Heart left ventricle (tissue), 16 donors: ENCODE data around the gene ZNF573. TPM values are rescaled to one million over a fixed set of nuclear protein-coding genes. Genes with fewer than 3 reads are reported as not detected.
A peak's percentile ranks its signal among the peaks of the same experiment; 100 is the strongest.

Experiments
- ATAC-seq, 4 donors: fragments of 200-7000 bp; cut with Tn5 transposase; one replicate each; pipeline ENCODE4 v1.9.1; 2020 to 2022; ENCODE audit warnings: moderate library complexity in 4 of 4, mild to moderate bottlenecking in 3 of 4, moderate number of reproducible peaks in 1 of 4
- DNase-seq, 5 donors: peaks; one replicate each; pipeline ENCODE4 v3.0.0-alpha.2; 2020
- H3K27ac ChIP-seq, 12 donors: fragments of 200-600 bp; sonication (generic) in 4 of 12; one replicate each; pipeline versions ENCODE4 v1.5.0 to v1.8.0; 2016 to 2022; ENCODE audit warnings: mild to moderate bottlenecking in 2 of 12
- H3K27me3 ChIP-seq, 9 donors: fragments of 200-600 bp; sonication (generic) in 2 of 9; one replicate each; pipeline versions ENCODE4 v1.5.1 to v1.8.0; 2016 to 2022; ENCODE audit warnings: mild to moderate bottlenecking in 3 of 9
- H3K36me3 ChIP-seq, 9 donors: fragments of 200-600 bp; sonication (generic) in 2 of 9; one replicate each; pipeline versions ENCODE4 v1.5.0 to v1.8.0; 2018 to 2022; ENCODE audit warnings: mild to moderate bottlenecking in 2 of 9
- H3K4me1 ChIP-seq, 12 donors: fragments of 200-600 bp; sonication (generic) in 4 of 12; one replicate each; pipeline versions ENCODE4 v1.5.0 to v1.8.0; 2016 to 2022; ENCODE audit warnings: mild to moderate bottlenecking in 3 of 12
- H3K4me3 ChIP-seq, 12 donors: fragments of 200-600 bp; sonication (generic) in 4 of 12; one replicate each; pipeline versions ENCODE4 v1.5.0 to v1.8.0; 2017 to 2022; ENCODE audit warnings: mild to moderate bottlenecking in 9 of 12, moderate library complexity in 4 of 12
- H3K9me3 ChIP-seq, 12 donors: fragments of 200-600 bp; sonication (generic) in 4 of 12; one replicate each; pipeline versions ENCODE4 v1.5.0 to v1.8.0; 2016 to 2022; ENCODE audit warnings: mild to moderate bottlenecking in 1 of 12
- POLR2A ChIP-seq, 2 donors: fragments of 450-650 bp; IDR thresholded peaks; one replicate each; pipeline ENCODE4 v1.6.1; 2017; ENCODE audit warnings: antibody characterized with exemption in 2 of 2, mild to moderate bottlenecking in 2 of 2, moderate library complexity in 2 of 2
- WGBS, 4 donors: extraction: QIAGEN DNeasy Blood & Tissue Kit in 2 of 4; methylation state at CpG; one replicate each; pipeline versions ENCODE4 v1.1.5 to v1.1.7; 2013 to 2018; 5-methylcytosine and 5-hydroxymethylcytosine counted together
- intact Hi-C, 10 donors: fragments of 100-400 bp; cut with DNase I; formaldehyde crosslinking; loops; one replicate each; pipeline versions ENCODE4 v1.11.1 to v1.14.2; 2022
- polyA plus RNA-seq, 2 donors: library from polyadenylated mRNA; stranded (reverse); fragments of 200-250 nt; gene quantifications; one replicate each; pipeline ENCODE4 v1.2.3, GENCODE V29; 2013
- total RNA-seq, 9 donors: library from RNA; depleted of rRNA in 2 of 9; stranded (reverse); fragments of >200 nt in 2 of 9; fragmentation: NEBNext Ultra II Directional in 3 of 9; extraction: Animal tissue kit (Norgen Biotek cat#: 25700) in 3 of 9; gene quantifications; one replicate each; pipeline versions ENCODE4 v1.1.0 to v1.2.4, GENCODE V29; 2016 to 2023
- TF ChIP-seq, protein P1 (sequence below), 12 donors: fragments of 200-600 bp; sonication (generic) in 4 of 12; IDR thresholded peaks; one replicate each; pipeline versions ENCODE4 v1.5.0 to v1.8.0; 2018 to 2022; ENCODE audit warnings: antibody characterized with exemption in 12 of 12, mild to moderate bottlenecking in 5 of 12
- donor health status: ischemic (EF 13 %, LVEDD 7.1; RV severe dilation, severe dysfunction).
- donor health status: healthy with polysubstance abuse.
- donor health status: DM: no; HTN: yes; CAD: no.
- donor health status: DM: no; HTN: no; CAD: no.
- donor health status: ischemic (EF 25% LVEDD 6.9; RV normal size, moderate dysfunction).
- donor health status: ischemic (EF 25% LVEDD 5.7; RV mildly dilated, moderate dysfunction).
- donor health status: healthy.
- donor health status: DM: yes; HTN: yes; CAD: no.
- donor health status: ischemic (EF 35%, LVEDD 5.7; RV mildly dilated, moderate dysfunction).
- donor health status: nonischemic (EF 11% LVEDD 7.7; RV severe dilation, severe dysfunction).
- donor health status: DM: yes; HTN: yes; CAD: no.
- donor health status: PGD.
- donor health status: ischemic (EF 29% LVEDD 5.4; RV normal size, mild dysfunction).
- donor health status: nonischemic (EF 23%, LVEDD 6.1; RV moderate dilation, normal function).

Gene ZNF573
- total and polyA plus RNA-seq, 11 donors: 2.7 to 13.1 (median 6.8) TPM

DNA sequence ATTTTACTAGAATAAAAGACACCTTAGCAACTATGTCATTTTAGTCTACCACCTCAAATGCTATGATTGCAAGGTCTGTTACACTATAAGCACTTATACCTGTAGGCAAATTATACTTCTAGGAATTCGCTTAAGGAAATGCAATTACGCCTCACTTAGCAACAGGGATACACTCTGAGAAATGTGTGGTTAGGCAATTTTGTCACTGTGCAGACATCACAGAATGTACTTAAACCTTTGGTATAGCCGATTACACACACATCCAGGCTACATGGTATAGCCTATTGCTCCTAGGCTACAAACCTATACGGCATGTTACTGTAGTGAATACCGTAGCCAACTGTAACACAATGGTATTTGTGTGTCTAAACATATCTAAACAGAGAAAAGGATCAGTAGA, 30.0 kb upstream of the ZNF573 start:
- Histone ChIP-seq H3K27ac (no peak overlapping the region), H3K4me1 (no peaks in the 10 kb centered on the region), H3K9me3 (peaks cover 0 to 78% (median 48%) of the 10 kb centered on the region in 12 donors), H3K27me3 (no peaks in the 10 kb centered on the region), H3K36me3 (peaks cover 0 to 15% (median 0%) of the 10 kb centered on the region in 9 donors), H3K4me3 (no peak overlapping the region)
- no peak for ATAC-seq
- no peak for TF ChIP-seq POLR2A (IDR thresholded peaks at IDR 0.05)
- TF ChIP-seq, protein P1, sequence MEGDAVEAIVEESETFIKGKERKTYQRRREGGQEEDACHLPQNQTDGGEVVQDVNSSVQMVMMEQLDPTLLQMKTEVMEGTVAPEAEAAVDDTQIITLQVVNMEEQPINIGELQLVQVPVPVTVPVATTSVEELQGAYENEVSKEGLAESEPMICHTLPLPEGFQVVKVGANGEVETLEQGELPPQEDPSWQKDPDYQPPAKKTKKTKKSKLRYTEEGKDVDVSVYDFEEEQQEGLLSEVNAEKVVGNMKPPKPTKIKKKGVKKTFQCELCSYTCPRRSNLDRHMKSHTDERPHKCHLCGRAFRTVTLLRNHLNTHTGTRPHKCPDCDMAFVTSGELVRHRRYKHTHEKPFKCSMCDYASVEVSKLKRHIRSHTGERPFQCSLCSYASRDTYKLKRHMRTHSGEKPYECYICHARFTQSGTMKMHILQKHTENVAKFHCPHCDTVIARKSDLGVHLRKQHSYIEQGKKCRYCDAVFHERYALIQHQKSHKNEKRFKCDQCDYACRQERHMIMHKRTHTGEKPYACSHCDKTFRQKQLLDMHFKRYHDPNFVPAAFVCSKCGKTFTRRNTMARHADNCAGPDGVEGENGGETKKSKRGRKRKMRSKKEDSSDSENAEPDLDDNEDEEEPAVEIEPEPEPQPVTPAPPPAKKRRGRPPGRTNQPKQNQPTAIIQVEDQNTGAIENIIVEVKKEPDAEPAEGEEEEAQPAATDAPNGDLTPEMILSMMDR (IDR thresholded peaks at IDR 0.05): no peak
- intact Hi-C loops: loop anchor here in 1 of 10 donors (10.0 kb wide), 1 partner anchor 675 kb away; no protein-coding TSS in a partner anchor
- DNase-seq: no peak
- 94 to 96% (median 96%) methylated on average over 5 of the region's 5 CpGs for WGBS, 4 donors

DNA sequence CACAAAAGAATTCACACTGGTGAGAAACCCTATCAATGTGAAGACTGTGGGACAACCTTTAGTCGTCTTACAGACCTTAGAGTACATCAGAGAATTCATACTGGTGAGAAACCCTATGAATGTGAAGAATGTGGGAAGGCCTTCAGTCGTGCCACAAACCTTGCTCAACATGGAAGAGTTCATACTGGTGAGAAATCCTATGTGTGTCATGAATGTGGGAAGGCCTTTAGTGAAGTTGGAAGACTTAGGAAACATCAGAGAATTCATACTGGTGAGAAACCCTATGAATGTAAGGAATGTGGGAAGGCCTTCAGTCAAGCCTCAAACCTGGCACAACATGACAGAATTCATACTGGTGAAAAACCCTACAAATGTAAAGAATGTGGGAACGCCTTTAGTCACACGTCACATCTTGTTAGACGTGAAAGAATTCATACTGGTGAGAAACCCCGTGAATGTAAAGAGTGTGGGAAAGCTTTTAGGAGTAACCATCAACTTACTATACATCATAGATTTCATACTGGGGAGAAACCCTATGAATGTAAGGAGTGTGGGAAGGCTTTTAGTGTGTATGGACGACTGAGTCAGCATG, 24.0 kb upstream of the ZNF573 start:
- peaks cover 0 to 100% (median 93%) of the 10 kb centered on the region in 12 donors for H3K9me3 ChIP-seq
- intact Hi-C loops: loop anchor here in 1 of 10 donors (10.0 kb wide), 1 partner anchor 669 kb away; no protein-coding TSS in a partner anchor

DNA sequence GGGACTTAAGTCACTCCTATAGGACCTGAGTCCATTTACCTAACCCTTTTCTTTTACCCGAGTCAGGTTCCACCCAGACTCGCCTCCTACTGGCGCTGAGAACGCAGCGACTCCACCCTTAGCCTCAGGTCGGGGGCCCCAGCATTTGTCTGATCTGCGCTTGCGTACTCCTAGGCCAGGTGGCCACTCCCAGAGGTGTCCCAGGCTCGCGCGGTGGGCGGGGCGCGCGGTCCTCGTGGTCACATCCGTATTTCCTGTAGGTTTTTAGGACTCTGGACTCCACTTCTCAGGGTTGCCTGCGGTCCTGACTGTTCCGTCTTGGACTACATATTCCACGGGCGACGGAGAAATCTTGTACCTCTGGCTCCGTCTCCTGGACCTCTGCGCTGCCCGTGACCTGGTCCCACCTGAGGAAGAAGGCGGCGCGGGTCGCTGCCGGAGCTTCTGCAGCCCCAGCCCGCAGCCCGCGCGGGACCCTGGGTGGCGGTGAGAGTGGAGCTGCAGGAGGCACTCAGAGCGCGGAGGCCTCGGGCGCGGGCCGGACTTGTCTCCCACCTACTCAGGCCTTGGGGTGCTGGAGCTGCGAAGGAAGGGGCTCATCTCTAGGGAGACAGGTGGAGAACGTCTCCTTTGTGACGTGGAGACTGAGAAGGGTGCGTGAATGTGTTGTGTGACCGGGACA, 11.0 kb upstream of the ZNF573 start:
- TF ChIP-seq POLR2A (IDR thresholded peaks at IDR 0.05): no peak
- TF ChIP-seq, protein P1 (IDR thresholded peaks at IDR 0.05): no peak
- ATAC-seq: no peak

More for the DNA sequence above, 24.0 kb upstream of the ZNF573 start:
- Histone ChIP-seq H3K4me3 (no peak overlapping the region), H3K27me3 (no peaks in the 10 kb centered on the region), H3K27ac (no peak overlapping the region), H3K36me3 (peaks cover 0 to 15% (median 0%) of the 10 kb centered on the region in 9 donors), H3K4me1 (no peaks in the 10 kb centered on the region)
- TF ChIP-seq POLR2A (IDR thresholded peaks at IDR 0.05): no peak
- TF ChIP-seq, protein P1 (IDR thresholded peaks at IDR 0.05): no peak
- ATAC-seq: no peak
- no peak for DNase-seq
- WGBS, 4 donors: 71 to 76% (median 72%) methylated on average over 7 of the region's 7 CpGs

DNA sequence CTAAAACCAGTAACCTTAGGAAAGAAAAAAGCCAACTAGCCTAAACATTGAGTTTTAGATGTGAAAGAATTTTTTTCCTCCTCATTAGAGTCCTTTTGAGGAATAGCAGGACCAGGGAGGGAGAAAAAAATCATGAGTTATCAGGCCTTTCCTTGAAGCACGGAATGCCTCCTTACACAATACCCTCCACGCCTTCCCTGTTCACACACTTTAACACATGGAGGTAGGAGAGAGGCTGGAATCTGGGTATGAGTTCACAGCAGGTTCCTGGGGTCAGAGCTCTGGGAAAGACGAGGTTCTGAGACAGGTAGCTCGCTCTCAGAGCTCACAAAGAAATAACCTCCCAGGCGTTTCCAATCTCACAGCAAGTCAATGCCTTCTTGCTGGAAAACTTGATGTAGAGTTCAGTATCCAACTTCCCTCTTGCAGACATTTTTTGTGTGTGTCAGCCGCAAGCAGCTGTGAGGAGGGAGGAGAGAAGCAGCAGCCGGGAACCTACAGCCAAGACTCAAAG, 716 bp downstream of the ZNF573 start:
- peaks cover 0 to under 1% (median 0%) of the 10 kb centered on the region in 9 donors for H3K36me3 ChIP-seq
- H3K27ac ChIP-seq: peak overlapping the region in 11 of 12 donors; percentile 81 to 95 (median 90)
- 13 to 18% (median 16%) methylated on average over 7 of the region's 7 CpGs for WGBS, 4 donors
- intact Hi-C loops: loop anchor here in 1 of 10 donors (5.0 kb wide), 1 partner anchor 311 kb away; the partner anchor contains the start of genes ZNF569 and ZNF570
- no peaks in the 10 kb centered on the region for H3K27me3 ChIP-seq
- DNase-seq (no peak), ATAC-seq (no peak)
- H3K4me1 ChIP-seq: peaks cover 3 to 17% (median 15%) of the 10 kb centered on the region in 12 donors
- H3K9me3 ChIP-seq: peaks cover 0 to 21% (median 0%) of the 10 kb centered on the region in 12 donors
- TF ChIP-seq POLR2A (IDR thresholded peaks at IDR 0.05): no peak
- TF ChIP-seq, protein P1 (IDR thresholded peaks at IDR 0.05): no peak
- peak overlapping the region; percentile 53 to 87 (median 78) for H3K4me3 ChIP-seq

More for the DNA sequence above, 11.0 kb upstream of the ZNF573 start:
- H3K9me3 ChIP-seq: peaks cover 0 to 92% (median 44%) of the 10 kb centered on the region in 12 donors
- no peak overlapping the region for H3K27ac ChIP-seq
- no peaks in the 10 kb centered on the region for H3K4me1 ChIP-seq
- no peaks in the 10 kb centered on the region for H3K36me3 ChIP-seq
- no peak overlapping the region for H3K4me3 ChIP-seq
- no peak for DNase-seq
- intact Hi-C loops: no loop called here
- WGBS, 4 donors: 37 to 65% (median 48%) methylated on average over 45 to 46 of the region's 46 CpGs
- H3K27me3 ChIP-seq: no peaks in the 10 kb centered on the region
